ENCODE measurements around the gene LPAR2. TPM values are rescaled to one million over a fixed set of nuclear protein-coding genes. Genes with fewer than 3 reads are reported as not detected.

The LPAR2 gene
- total RNA-seq, 1 donor from 2014 or later: 23.5 TPM

GRCh38 chr19:19661675-19662251, 33.7 kb upstream of the LPAR2 start:
- peak; percentile 6 for ATAC-seq
- Histone ChIP-seq H3K36me3 (peaks cover 33% of the 10 kb centered on the region), H3K9me3 (no peaks in the 10 kb centered on the region), H3K4me3 (peak overlapping the region; percentile 8), H3K4me1 (peaks cover 22% of the 10 kb centered on the region), H3K27ac (no peak overlapping the region), H3K27me3 (no peaks in the 10 kb centered on the region)
- no peak for DNase-seq
- intact Hi-C loops (cut with DNase I): no loop called here
- TF ChIP-seq CTCF (IDR thresholded peaks at IDR 0.05): no peak

GRCh38 chr19:19661141-19661674, 33.2 kb upstream of the LPAR2 start:
- ATAC-seq: no peak
- Histone ChIP-seq H3K27me3 (no peaks in the 10 kb centered on the region), H3K9me3 (no peaks in the 10 kb centered on the region), H3K36me3 (peaks cover 38% of the 10 kb centered on the region), H3K4me1 (peaks cover 22% of the 10 kb centered on the region), H3K27ac (no peak overlapping the region), H3K4me3 (no peak overlapping the region)
- TF ChIP-seq CTCF (IDR thresholded peaks at IDR 0.05): no peak
- intact Hi-C loops (cut with DNase I): no loop called here
- DNase-seq: no peak

GRCh38 chr19:19659646-19660245, 31.7 kb upstream of the LPAR2 start:
- intact Hi-C loops (cut with DNase I): no loop called here

GRCh38 chr19:19657397-19657783, 29.4 kb upstream of the LPAR2 start:
- DNase-seq: no peak
- ATAC-seq: no peak
- Histone ChIP-seq H3K36me3 (peaks cover 77% of the 10 kb centered on the region), H3K27ac (no peak overlapping the region), H3K27me3 (no peaks in the 10 kb centered on the region), H3K9me3 (no peaks in the 10 kb centered on the region), H3K4me3 (no peak overlapping the region), H3K4me1 (peaks cover 15% of the 10 kb centered on the region)
- intact Hi-C loops (cut with DNase I): no loop called here
- no peak for TF ChIP-seq CTCF (IDR thresholded peaks at IDR 0.05)

More at GRCh38 chr19:19659646-19660245, 31.7 kb upstream of the LPAR2 start:
- Histone ChIP-seq H3K9me3 (no peaks in the 10 kb centered on the region), H3K27ac (no peak overlapping the region), H3K4me1 (peaks cover 22% of the 10 kb centered on the region), H3K27me3 (no peaks in the 10 kb centered on the region), H3K36me3 (peaks cover 53% of the 10 kb centered on the region), H3K4me3 (no peak overlapping the region)
- no peak for ATAC-seq
- DNase-seq: no peak
- TF ChIP-seq CTCF (IDR thresholded peaks at IDR 0.05): no peak

GRCh38 chr19:19656451-19657396, 28.7 kb upstream of the LPAR2 start:
- DNase-seq: no peak
- TF ChIP-seq CTCF (IDR thresholded peaks at IDR 0.05): no peak
- intact Hi-C loops (cut with DNase I): no loop called here
- Histone ChIP-seq H3K9me3 (no peaks in the 10 kb centered on the region), H3K4me1 (peaks cover 8% of the 10 kb centered on the region), H3K4me3 (no peak overlapping the region), H3K27ac (no peak overlapping the region), H3K36me3 (peaks cover 83% of the 10 kb centered on the region), H3K27me3 (no peaks in the 10 kb centered on the region)
- ATAC-seq: no peak
